Activated CD4-positive, alpha-beta T cell treated with anti-CD3 and anti-CD28 coated beads, Interleukin-2, amount 50 U/mL, for 48 hours (primary cell): Measurements from ENCODE around the gene RMND5A.
"Not testable (repeated sequence)": the region's sequence is repeated elsewhere in the genome, so short reads cannot be mapped to it uniquely, and the experiment has no call there.

Source experiments
- DNase-seq, 2 experiments: peaks; one replicate each; pipeline ENCODE4 v3.0.0-alpha.2; 2020

RMND5A gene

GRCh38 chr2:86719263-86719636, 841 bp upstream of the RMND5A start:
- not testable (repeated sequence) for DNase-seq

DNA sequence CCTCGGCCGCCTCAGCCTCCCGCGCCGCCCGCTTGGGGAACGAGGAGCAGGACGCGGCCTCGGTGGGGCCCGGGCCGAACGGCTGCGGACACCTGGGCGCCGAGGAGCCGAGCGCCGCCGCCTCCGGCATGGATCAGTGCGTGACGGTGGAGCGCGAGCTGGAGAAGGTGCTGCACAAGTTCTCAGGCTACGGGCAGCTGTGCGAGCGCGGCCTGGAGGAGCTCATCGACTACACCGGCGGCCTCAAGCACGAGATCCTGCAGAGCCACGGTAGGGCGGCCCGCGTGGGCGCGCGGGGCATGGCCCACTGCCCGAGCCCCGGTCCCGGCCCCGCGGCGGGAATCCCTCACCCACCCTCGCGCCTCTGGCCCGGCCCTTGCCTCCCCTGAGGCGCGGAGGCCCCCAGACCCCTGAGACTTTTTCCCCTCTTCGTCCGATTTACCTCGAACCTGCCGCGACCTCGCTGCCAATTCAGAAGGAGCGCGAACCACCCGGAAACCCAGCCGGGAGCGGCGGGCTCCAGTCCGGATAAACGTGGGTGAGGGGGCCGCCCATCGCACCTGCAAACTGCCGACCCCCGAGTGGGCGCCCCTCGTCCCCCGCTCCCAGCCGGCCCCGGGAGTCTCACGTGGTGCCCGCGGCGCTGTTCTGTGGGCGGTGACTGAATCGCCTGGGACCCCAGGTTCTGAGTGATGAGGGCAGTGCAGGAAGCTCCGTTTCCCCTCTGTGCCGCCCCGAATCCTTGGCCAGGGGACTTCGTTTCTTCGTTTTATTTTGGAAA, 639 bp downstream of the RMND5A start:
- DNase-seq = peak; percentile 53 to 60

GRCh38 chr2:86725706-86726105, 5.6 kb downstream of the RMND5A start:
- not testable (repeated sequence) for DNase-seq

DNA sequence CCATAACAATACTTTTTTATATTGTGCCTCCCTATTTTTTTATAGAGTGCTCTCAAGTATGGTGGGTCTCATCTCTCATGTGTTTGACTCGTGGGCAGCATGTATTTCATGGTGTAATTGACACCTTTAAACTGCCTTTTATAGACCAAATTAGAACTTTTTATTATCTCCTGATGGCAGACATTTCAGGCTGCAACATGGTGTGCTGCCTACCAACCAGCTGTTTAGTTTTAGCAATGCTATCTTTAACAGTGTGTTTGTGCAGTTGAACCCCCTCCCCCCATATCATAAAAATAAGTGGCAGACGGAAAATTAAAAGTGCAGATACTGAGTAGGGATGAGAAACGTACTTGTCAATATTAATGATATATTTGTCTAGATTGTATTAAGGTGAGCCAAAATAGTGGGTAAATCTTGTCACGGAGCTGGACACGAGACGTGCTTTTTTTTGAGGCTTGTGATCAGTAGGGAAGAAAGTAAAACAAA, 12.0 kb downstream of the RMND5A start:
- not testable (repeated sequence) for DNase-seq

- DNase-seq = not testable (repeated sequence)
These were observed 12.7 kb downstream of the RMND5A start for GRCh38 chr2:86732837-86733236.

DNA sequence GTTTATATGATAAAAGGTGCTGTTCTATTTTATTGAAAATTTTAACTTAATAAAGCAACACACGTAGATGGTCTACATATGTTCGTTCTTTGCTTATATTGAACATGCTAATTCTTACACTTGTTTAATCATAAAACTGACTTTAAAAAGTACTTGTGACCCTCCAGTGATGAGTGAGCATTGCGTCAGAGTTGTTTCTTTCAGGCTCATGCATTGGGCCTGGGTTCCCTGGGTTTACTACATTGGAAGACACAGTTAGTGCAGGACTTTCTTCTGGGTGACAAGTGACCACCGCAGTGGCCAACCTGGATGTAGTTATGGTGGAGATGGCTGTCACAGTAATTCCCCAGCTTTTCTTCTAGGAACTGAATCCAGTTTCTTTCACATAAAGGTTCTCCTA, 13.4 kb downstream of the RMND5A start:
- DNase-seq = not testable (repeated sequence)

- not testable (repeated sequence) for DNase-seq
These were observed 14.8 kb downstream of the RMND5A start for GRCh38 chr2:86734896-86735295.

DNA sequence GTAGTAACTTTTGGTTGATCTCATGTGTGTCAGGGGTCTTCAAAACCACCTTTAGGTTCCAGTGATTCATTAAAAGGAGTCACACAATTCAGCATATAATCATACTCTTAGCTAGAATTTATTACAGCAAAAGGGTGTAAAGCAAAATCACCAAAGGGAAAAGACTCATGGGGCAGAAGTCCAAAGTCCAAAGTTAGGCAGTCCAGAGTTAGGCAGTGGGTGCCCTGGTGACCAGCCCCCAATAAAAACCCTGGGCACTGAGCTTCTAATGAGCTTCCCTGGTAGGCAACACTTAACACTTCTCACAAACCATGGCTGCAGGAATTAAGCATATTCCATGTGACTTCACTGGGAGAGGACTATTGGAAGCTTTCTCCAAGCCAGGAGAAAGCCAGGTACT, 19.4 kb downstream of the RMND5A start:
- not testable (repeated sequence) for DNase-seq

- DNase-seq = not testable (repeated sequence)
These were observed 19.8 kb downstream of the RMND5A start for GRCh38 chr2:86739889-86740288.

- not testable (repeated sequence) for DNase-seq
These were observed 21.9 kb downstream of the RMND5A start for GRCh38 chr2:86741889-86742498.

GRCh38 chr2:86744152-86744551, 24.1 kb downstream of the RMND5A start:
- DNase-seq = no peak

DNA sequence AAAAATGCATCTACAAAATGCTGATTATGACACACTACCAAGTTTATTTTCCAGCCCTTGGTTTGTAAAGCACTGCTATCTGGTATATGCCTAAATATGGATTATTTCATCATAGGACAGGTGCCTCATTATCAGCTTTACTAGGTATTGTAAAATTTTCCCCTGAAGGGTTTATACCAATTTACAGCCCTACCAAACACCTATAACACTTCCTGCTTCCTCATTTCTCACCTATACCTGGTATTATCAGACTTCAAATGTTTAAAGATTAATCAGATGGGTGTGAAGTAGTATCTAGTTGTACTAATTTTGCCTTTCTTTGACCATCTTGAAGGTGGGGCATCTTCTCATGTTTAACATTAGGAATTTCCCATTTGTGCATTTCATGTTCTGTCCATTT, 26.8 kb downstream of the RMND5A start:
- no peak for DNase-seq

- no peak for DNase-seq
These were observed 27.9 kb downstream of the RMND5A start for GRCh38 chr2:86747711-86748639.

DNA sequence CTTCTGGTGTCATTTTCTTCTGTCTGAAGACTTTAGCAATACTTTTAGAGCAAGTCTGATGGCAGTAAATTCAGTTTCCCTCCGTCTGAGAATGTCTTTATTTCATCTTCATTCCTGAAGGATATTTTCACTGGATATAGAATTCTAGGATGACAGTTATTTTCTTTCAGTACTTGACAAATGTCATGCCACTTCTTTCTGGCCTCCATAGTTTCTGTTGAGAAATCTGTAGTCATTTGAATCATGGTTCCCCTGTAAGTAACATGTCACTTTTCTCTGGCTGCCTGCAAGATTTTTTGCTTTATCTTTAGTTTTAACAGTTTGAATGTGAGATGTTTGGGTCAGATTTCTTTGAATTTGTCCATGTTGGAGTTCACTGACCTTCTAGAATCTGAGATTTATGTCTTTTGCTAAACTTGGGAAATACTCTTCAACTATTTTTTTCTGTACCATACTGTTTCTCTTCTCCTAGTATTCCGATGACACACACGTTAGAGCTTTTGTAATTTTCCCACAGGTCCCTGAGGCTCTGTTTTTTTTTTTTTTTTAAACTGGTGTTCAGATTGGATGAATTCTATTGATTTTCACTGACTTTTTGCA, 30.2 kb downstream of the RMND5A start:
- DNase-seq = no peak

GRCh38 chr2:86751778-86752177, 31.7 kb downstream of the RMND5A start:
- DNase-seq = no peak

DNA sequence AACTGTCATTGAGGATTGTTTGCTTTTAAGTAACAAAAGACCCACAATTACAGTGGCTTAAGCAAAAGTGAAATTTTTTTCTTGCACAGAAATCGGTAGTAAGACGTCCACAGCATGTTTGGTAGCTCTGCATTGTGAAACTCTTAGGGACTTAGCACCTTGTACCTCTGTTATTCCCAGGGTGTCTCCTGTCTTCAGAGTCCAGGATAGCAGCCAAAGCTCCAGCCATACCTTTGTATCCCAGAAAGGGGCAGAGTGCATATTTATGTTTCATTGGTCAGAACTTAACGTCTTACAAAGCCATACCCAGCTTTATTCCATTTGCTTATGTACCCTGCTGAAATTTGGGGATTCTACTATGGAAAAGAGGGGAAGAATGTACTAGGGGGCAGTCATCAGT, 32.8 kb downstream of the RMND5A start:
- no peak for DNase-seq

DNA sequence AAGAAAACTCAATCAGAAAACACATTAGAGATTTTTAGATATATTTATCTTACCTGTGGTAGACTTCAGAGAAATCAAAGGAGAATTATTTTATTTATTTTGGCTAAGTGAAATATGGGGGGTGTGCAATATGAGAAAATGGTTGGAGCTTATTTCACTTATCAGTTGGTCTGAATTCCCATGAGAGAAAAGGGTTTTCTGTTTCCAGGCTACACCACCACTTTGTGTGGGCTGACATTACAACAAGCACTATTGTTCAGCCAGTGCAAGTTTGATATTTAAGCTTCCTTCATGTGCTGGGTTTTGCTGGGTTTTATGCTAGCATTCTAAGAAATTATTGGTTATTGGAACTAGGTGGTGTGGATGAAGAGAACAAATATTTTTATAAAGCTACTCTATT, 33.5 kb downstream of the RMND5A start:
- DNase-seq = no peak

GRCh38 chr2:86758405-86758804, 38.3 kb downstream of the RMND5A start:
- DNase-seq = no peak

GRCh38 chr2:86760371-86760770, 40.3 kb downstream of the RMND5A start:
- no peak for DNase-seq

GRCh38 chr2:86764661-86765309, 44.7 kb downstream of the RMND5A start:
- no peak for DNase-seq

DNA sequence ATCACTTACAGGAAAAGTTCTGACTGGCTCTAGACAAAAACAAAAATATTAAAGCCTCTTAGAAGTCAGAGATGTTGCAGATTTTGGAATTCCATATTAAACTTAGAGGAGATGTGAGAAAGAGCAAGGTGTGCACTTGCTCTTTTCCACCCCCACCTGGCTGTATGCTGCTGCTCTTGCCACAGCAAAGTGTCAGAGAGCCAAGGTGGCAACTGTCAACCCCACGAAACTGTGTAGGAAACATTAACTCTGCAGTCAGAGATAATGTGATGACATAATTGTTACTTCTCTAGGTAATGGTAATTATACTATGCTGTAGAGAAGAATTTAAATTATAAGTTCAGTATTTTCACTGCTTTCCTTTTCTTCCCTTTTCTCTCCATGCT, 45.2 kb downstream of the RMND5A start:
- DNase-seq = no peak

GRCh38 chr2:86768189-86768949, 48.3 kb downstream of the RMND5A start:
- DNase-seq = no peak
